Measurements from ENCODE around the gene TRAFD1.

Gene TRAFD1

DNA sequence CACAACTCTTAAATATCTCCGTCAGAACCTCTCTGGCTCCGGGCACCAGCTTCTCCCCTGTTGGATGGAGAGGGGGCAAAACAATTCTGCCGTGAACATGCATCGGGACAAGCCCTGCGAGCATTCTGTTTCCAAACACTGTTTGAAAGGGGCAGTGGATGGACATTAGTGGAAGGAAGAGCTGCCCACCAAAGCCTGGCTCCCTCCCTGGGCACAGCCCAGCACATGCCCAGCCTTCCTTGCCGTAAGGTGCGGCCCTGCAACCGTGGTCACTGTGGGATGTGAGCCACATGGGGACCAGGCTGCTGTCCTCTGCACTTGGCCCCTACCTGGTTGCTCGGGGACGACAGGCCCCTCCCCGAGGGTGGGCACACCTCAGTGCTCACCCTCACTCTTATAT, 54.0 kb downstream of the TRAFD1 start:
- no peak overlapping the region for H3K4me3 ChIP-seq (ENCODE audit: low read length)
- no peak for DNase-seq (ENCODE audit: low read depth)
- TF ChIP-seq, protein P1, sequence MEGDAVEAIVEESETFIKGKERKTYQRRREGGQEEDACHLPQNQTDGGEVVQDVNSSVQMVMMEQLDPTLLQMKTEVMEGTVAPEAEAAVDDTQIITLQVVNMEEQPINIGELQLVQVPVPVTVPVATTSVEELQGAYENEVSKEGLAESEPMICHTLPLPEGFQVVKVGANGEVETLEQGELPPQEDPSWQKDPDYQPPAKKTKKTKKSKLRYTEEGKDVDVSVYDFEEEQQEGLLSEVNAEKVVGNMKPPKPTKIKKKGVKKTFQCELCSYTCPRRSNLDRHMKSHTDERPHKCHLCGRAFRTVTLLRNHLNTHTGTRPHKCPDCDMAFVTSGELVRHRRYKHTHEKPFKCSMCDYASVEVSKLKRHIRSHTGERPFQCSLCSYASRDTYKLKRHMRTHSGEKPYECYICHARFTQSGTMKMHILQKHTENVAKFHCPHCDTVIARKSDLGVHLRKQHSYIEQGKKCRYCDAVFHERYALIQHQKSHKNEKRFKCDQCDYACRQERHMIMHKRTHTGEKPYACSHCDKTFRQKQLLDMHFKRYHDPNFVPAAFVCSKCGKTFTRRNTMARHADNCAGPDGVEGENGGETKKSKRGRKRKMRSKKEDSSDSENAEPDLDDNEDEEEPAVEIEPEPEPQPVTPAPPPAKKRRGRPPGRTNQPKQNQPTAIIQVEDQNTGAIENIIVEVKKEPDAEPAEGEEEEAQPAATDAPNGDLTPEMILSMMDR (IDR thresholded peaks at IDR 0.05; ENCODE audit: insufficient read depth, low read depth, low read length, missing control alignments), result no peak

DNA sequence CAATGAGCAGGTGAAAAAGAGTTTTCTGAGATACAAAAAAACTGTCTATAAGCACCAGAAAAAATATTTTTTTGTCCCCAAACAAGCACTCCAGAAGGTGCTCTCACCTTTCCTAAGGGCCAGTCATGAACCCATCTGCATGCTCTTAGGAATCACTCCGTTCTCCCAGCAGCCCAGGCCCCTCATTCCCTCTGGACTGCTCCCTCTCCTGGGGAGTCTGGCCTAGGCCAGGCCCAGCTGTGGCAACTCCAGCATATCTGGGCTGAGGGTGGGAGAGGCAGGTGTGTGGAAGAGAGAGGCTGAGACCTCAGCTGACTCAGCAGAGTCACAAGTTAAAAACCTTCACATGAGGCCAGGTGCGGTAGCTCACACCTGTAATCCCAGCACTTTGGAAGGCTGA, 54.6 kb downstream of the TRAFD1 start:
- no peak for DNase-seq (ENCODE audit: low read depth)
- H3K4me3 ChIP-seq (ENCODE audit: low read length), result no peak overlapping the region

DNA sequence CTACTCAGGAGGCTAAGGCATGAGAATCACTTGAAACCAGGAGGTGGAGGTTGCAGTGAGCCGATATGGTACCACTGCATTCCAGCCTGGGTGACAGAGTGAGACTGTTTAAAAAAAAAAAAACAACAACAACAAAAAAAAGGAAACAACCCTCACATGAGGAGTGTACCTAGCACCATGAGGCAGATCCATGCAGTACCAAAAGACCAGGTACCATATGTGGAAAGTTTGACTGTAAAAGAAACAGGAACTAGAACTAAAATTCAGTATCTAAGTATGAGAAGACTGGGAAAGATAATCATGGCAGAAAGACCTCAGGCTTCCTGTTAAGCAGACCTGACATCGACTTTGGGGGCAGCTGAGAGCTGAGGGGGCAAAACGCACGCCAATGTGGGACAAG, 55.1 kb downstream of the TRAFD1 start:
- no peak for DNase-seq (ENCODE audit: low read depth)
- no peak overlapping the region for H3K4me3 ChIP-seq (ENCODE audit: low read length)
- TF ChIP-seq, protein P1 (IDR thresholded peaks at IDR 0.05; ENCODE audit: insufficient read depth, low read depth, low read length, missing control alignments), result no peak

More for the DNA sequence above, 54.6 kb downstream of the TRAFD1 start:
- TF ChIP-seq, protein P1 (IDR thresholded peaks at IDR 0.05; ENCODE audit: insufficient read depth, low read depth, low read length, missing control alignments), result no peak

DNA sequence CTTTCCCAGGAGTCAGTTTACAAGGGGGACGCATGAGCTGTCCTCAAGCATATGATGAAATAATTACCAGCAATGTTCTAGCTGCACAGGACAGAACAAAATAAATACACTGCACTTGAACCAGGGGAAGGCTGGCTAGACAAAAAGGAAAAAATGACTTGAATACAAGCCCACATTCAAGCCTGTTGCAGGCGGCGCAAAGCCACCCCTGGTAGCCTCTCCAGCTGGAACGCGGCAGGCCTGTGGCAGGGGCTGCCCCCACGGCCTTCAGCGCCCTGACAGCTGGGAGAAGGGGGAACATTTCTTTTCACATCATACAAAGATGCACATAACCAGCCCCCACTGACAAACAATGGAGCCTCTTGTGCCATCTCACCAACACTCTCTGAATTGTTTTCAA, 57.1 kb downstream of the TRAFD1 start:
- no peak overlapping the region for H3K4me3 ChIP-seq (ENCODE audit: low read length)
- TF ChIP-seq, protein P1 (IDR thresholded peaks at IDR 0.05; ENCODE audit: insufficient read depth, low read depth, low read length, missing control alignments), result no peak
- DNase-seq (ENCODE audit: low read depth), result no peak

DNA sequence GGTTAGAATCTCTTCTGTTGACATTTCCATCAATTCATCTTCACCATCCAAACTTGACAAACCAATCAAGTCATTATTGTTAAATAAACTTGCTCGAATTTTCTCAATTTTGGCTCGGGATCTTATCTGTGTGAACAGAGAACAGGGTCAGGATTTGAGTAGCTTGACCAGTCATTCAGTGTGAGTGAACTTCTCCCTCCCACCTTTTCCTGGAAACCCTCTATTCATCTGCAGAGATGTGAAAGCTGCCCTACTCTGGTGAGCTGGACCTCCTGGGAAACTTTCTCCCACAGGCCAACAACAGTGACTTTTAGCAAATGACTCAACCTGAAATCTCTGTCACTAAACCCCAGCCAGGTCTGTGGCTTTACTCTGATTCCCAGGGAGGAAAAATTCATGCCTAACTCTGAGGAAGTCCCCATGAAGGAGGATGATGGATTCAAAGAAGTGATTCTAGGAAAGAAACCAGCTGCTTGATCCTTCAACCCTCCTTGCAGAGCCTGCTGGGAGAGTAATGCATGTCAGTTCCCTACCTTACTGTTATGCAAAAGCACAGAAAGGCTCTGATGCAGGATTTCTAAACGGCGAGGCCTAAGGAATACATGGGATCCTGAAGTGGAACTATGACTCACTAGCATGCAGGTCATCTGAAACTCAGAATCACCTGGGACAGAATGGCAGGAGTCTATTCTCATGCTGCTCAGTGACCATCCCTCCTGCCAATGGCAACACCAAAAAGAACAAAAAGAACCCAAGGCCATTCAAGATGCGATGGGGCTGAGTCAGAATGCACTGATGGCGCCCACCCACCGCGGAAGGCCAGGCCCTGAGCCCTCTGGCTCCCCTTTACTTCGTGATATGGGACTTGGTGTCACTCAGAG, 58.0 kb downstream of the TRAFD1 start:
- TF ChIP-seq, protein P1 (IDR thresholded peaks at IDR 0.05; ENCODE audit: insufficient read depth, low read depth, low read length, missing control alignments), result no peak
- peak; percentile 46 for DNase-seq (ENCODE audit: low read depth)
- no peak overlapping the region for H3K4me3 ChIP-seq (ENCODE audit: low read length)

DNA sequence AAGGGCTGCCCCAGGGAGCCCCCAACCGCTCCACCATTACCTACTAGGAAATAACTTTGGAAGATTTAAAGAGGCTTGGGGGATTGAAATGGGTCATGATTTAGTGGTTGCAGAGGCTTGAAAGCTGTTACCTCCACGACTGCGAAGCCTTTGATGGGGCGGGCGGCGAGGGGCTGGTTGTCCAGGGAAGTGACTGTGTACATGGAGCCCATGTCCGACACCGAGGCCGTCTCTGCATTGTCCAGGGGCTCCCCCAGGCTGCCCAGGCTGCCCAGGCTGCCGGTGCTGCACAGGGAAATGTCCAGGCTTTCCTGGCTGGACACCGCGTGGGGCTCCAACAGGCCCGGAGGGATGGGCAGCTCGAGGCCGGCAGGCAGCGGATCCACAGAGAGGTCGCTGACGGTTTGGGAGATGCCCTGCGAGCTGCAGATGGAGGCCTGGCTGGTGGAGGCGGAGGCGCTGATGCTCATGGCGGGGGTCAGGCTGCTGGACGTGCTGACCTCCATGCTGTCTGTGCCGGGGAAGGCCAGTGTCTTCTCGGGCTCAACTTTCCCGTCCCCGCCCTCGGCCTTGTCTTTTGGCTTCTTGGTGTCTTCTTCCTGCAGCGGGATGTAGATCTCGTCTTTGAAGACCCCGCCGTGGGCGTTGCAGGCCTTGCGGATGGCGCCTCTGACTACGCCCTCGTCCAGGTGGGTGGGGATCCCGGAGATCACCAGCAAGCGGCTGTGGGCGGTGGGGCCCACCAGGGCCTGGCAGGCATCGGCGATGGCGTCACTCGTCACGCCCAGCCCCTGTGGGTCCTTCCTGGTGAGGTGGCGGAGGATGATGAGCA, 58.9 kb downstream of the TRAFD1 start:
- DNase-seq (ENCODE audit: low read depth), result no peak
- TF ChIP-seq, protein P1 (IDR thresholded peaks at IDR 0.05; ENCODE audit: insufficient read depth, low read depth, low read length, missing control alignments), result no peak
- no peak overlapping the region for H3K4me3 ChIP-seq (ENCODE audit: low read length)

Measured in epithelial cell of esophagus (primary cell).